ENCODE results near the gene SF3B1.

DNA sequence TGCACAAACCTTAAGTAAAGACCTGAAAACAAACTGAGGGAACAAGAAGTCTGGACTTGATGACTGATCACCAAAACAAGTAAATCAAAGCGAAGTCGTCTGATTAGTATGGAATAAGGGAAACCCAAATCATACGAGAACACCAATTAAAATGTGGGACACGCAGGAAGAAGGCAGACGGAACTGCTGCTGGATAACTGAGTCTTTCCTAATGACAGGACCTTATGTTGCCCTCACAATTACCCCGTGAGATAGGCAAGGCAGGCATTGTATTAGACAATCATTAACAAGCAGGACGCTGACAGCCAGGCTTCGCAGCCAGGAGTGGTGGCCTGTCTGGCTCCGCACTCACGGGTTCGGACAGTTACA lies 17.9 kb upstream of the SF3B1 start:
- TF ChIP-seq POLR2A (IDR thresholded peaks at IDR 0.05; ENCODE audit: insufficient read depth in 1 of 2, low read depth in 2 of 2, low read length in 2 of 2), result peak; percentile 60 to 70
- TF ChIP-seq, protein P1, sequence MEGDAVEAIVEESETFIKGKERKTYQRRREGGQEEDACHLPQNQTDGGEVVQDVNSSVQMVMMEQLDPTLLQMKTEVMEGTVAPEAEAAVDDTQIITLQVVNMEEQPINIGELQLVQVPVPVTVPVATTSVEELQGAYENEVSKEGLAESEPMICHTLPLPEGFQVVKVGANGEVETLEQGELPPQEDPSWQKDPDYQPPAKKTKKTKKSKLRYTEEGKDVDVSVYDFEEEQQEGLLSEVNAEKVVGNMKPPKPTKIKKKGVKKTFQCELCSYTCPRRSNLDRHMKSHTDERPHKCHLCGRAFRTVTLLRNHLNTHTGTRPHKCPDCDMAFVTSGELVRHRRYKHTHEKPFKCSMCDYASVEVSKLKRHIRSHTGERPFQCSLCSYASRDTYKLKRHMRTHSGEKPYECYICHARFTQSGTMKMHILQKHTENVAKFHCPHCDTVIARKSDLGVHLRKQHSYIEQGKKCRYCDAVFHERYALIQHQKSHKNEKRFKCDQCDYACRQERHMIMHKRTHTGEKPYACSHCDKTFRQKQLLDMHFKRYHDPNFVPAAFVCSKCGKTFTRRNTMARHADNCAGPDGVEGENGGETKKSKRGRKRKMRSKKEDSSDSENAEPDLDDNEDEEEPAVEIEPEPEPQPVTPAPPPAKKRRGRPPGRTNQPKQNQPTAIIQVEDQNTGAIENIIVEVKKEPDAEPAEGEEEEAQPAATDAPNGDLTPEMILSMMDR (CRISPR knock-in tag; IDR thresholded peaks at IDR 0.05), result no peak
